GM18951 (cell line): ENCODE measurements around the gene ITIH4.

Experiments
- POLR2A ChIP-seq: IDR thresholded peaks from 4 replicates; pipeline ENCODE4 v1.6.1; 2011; ENCODE audit warnings: mild to moderate bottlenecking; ENCODE audit not compliant: insufficient read length, insufficient read depth; ENCODE audit errors: extremely low read depth
- in situ Hi-C: fragments of 300-500 bp; cut with MboI; formaldehyde crosslinking; loops from one replicate; pipeline ENCODE4 v1.12.0; 2022; ENCODE audit warnings: low sequenced_read_pairs, mixed read lengths, inconsistent platforms; ENCODE audit not compliant: unreplicated experiment

The ITIH4 gene

GRCh38 chr3:52775877-52776276 is 54.6 kb downstream of the ITIH4 start:
- TF ChIP-seq POLR2A, result no peak
- in situ Hi-C loops, result no loop called here

GRCh38 chr3:52774901-52775864 is 55.3 kb downstream of the ITIH4 start:
- TF ChIP-seq POLR2A, result no peak

GRCh38 chr3:52774066-52774713 is 56.3 kb downstream of the ITIH4 start:
- TF ChIP-seq POLR2A, result no peak
- in situ Hi-C loops, result no loop called here

More at GRCh38 chr3:52774901-52775864, 55.3 kb downstream of the ITIH4 start:
- in situ Hi-C loops, result no loop called here

- no peak for TF ChIP-seq POLR2A
- in situ Hi-C loops, result no loop called here
These were observed 57.0 kb downstream of the ITIH4 start for GRCh38 chr3:52773361-52774065.

- in situ Hi-C loops, result no loop called here
- no peak for TF ChIP-seq POLR2A
These were observed 58.8 kb downstream of the ITIH4 start for GRCh38 chr3:52771702-52772101.

GRCh38 chr3:52771334-52771681 is 59.2 kb downstream of the ITIH4 start:
- in situ Hi-C loops, result no loop called here
- no peak for TF ChIP-seq POLR2A

GRCh38 chr3:52770496-52771333 is 59.8 kb downstream of the ITIH4 start, which contains the start of gene NEK4:
TSS of gene NEK4 (minus strand) at chr3:52770940. CDS start at chr3:52770746, 194 bp downstream.
- in situ Hi-C loops, result no loop called here
- peak; percentile 91 for TF ChIP-seq POLR2A

GRCh38 chr3:52769786-52770455 is 60.6 kb downstream of the ITIH4 start:
- in situ Hi-C loops, result no loop called here
- TF ChIP-seq POLR2A, result no peak

- in situ Hi-C loops, result no loop called here
- TF ChIP-seq POLR2A, result no peak
These were observed 67.0 kb downstream of the ITIH4 start for GRCh38 chr3:52763466-52763865.
